ENCODE results near the gene PLA2G4D. TPM values are rescaled to one million over a fixed set of nuclear protein-coding genes. Genes with fewer than 3 reads are reported as not detected.

The PLA2G4D gene
- total RNA-seq, 1 experiment from 2014 or later, result 0.34 TPM

GRCh38 chr15:42088801-42089640 lies 5.3 kb downstream of the PLA2G4D start:
- POLR2A ChIA-PET, result no interaction called here
- ATAC-seq, result no peak
- TF ChIP-seq YY1 (IDR thresholded peaks at IDR 0.05; ENCODE audit: extremely low read depth, insufficient replicate concordance, low read depth, low read length) (no peak), RAD21 (IDR thresholded peaks at IDR 0.05; ENCODE audit: low read depth) (no peak), FOSL1 (IDR thresholded peaks at IDR 0.05; ENCODE audit: low read depth) (no peak), EGR1 (IDR thresholded peaks at IDR 0.05; ENCODE audit: low read depth) (no peak), REST (IDR thresholded peaks at IDR 0.05; ENCODE audit: low read depth) (no peak), MAX (IDR thresholded peaks at IDR 0.05) (no peak), ELF1 (IDR thresholded peaks at IDR 0.05; ENCODE audit: borderline replicate concordance, low read depth) (no peak), POLR2A (IDR thresholded peaks at IDR 0.05; ENCODE audit: borderline replicate concordance, extremely low read depth, insufficient read depth, insufficient read length) (no peak)
- RAD21 ChIA-PET (ENCODE audit: low non-redundant PET in 1 of 2, low total read pairs in 2 of 2, uncharacterized antibody in 2 of 2, unreplicated experiment in 2 of 2), result no interaction called here
- Histone ChIP-seq H4K20me1 (ENCODE audit: insufficient read depth) (no peaks in the 10 kb centered on the region), H3K27ac (ENCODE audit: low read depth, low read length) (no peak overlapping the region), H3K9me3 (ENCODE audit: control insufficient read depth in 1 of 2, insufficient read depth in 1 of 2, low read depth in 1 of 2, low read length in 2 of 2) (no peaks in the 10 kb centered on the region), H3K4me2 (ENCODE audit: low read length) (no peak overlapping the region), H3K4me1 (ENCODE audit: control insufficient read depth in 1 of 2, insufficient read depth in 2 of 2, low read length in 2 of 2) (peaks cover 11 to 36% of the 10 kb centered on the region in 2 experiments), H3K36me3 (ENCODE audit: control insufficient read depth in 1 of 2, insufficient read depth in 2 of 2, low read length in 2 of 2) (no peaks in the 10 kb centered on the region), H2AFZ (ENCODE audit: low read depth, low read length, poor library complexity, severe bottlenecking) (no peak overlapping the region), H3K9me2 (ENCODE audit: insufficient read depth) (no peaks in the 10 kb centered on the region), H3K27me3 (ENCODE audit: insufficient read depth, low read length) (no peaks in the 10 kb centered on the region), H3K4me3 (replicated peaks in 1 of 2; ENCODE audit: low read depth in 1 of 2, low read length in 2 of 2) (no peak overlapping the region), H3K9ac (ENCODE audit: low read length) (no peak overlapping the region), H3K79me2 (ENCODE audit: insufficient read depth, low read length) (no peaks in the 10 kb centered on the region)
- CTCF ChIA-PET, result no interaction called here
- intact Hi-C loops (cut with micrococcal nuclease), result no loop called here
- no peak for DNase-seq (ENCODE audit: low read depth, low spot score)
- BruUV-seq (replicated peaks), result no TSS peak
